Calu3 (cell line): ENCODE results near the gene PCNT. TPM values are rescaled to one million over a fixed set of nuclear protein-coding genes. Genes with fewer than 3 reads are reported as not detected.

Experiments used
- BruUV-seq: library from RNA; stranded (reverse); fragments of 400-500 nt; replicated peaks from 2 replicates; lab custom pipeline; 2021; lab: Mats Ljungman, UMichigan
- CTCF ChIA-PET: fragments of 300-600 bp; sonication (Branson Sonifier 250); formaldehyde crosslinking; loops from one replicate; lab custom pipeline; 2022; ENCODE audit warnings: antibody characterized with exemption; lab: Charles Lee
- DNase-seq: peaks from one replicate; pipeline ENCODE4 v3.0.0; 2022
- H3K27ac Mint-ChIP-seq: one replicate; pipeline ENCODE4 v1.8.0; 2022; ENCODE audit warnings: mixed read lengths; ENCODE audit not compliant: unreplicated experiment
- H3K27me3 Mint-ChIP-seq: one replicate; pipeline ENCODE4 v1.8.0; 2022; ENCODE audit warnings: mixed read lengths; ENCODE audit not compliant: unreplicated experiment
- H3K36me3 Mint-ChIP-seq: one replicate; pipeline ENCODE4 v1.8.0; 2022; ENCODE audit warnings: mild to moderate bottlenecking, moderate library complexity, mixed read lengths; ENCODE audit not compliant: insufficient read depth, unreplicated experiment
- H3K4me1 Mint-ChIP-seq: one replicate; pipeline ENCODE4 v1.8.0; 2022; ENCODE audit warnings: mild to moderate bottlenecking, low read depth, mixed read lengths; ENCODE audit not compliant: unreplicated experiment
- H3K4me3 Mint-ChIP-seq: one replicate; pipeline ENCODE4 v1.8.0; 2022; ENCODE audit warnings: mild to moderate bottlenecking, low read depth, moderate library complexity, mixed read lengths; ENCODE audit not compliant: unreplicated experiment
- H3K9me3 Mint-ChIP-seq: one replicate; pipeline ENCODE4 v1.8.0; 2022; ENCODE audit warnings: low read depth, mixed read lengths; ENCODE audit not compliant: unreplicated experiment
- intact Hi-C: fragments of 100-400 bp; cut with micrococcal nuclease; formaldehyde crosslinking; loops from one replicate; pipeline ENCODE4 v1.10.0; 2022; ENCODE audit not compliant: unreplicated experiment
- total RNA-seq: library from RNA; stranded (reverse); gene quantifications from 2 replicates; pipeline ENCODE4 v1.2.3, GENCODE V29; 2022
- TF ChIP-seq, protein P1 (sequence below): fragments of 200-600 bp; IDR thresholded peaks from one replicate; pipeline ENCODE4 v1.8.0; 2022; ENCODE audit warnings: antibody characterized with exemption; ENCODE audit not compliant: unreplicated experiment

PCNT gene
- total RNA-seq, 1 experiment from 2014 or later: 32.2 TPM

DNA sequence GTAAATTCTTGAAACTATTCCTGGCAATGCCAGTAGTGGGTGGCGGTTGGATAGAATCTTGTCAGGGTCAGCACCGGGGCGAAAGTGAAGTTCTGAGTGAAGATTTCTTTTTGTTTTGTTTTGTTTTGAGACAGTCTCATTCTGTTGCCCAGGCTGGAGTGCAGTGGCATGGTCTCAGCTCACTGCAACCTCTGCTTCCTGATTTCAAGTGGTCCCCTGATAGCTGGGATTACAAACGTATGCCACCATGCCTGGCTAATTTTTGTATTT is 33.3 kb downstream of the PCNT start:
- peaks cover 29% of the 10 kb centered on the region for H3K36me3 Mint-ChIP-seq
- no peak for DNase-seq
- H3K27ac Mint-ChIP-seq: no peak overlapping the region
- CTCF ChIA-PET: no interaction called here
- H3K4me1 Mint-ChIP-seq: no peaks in the 10 kb centered on the region
- H3K4me3 Mint-ChIP-seq: no peak overlapping the region
- intact Hi-C loops: no loop called here
- TF ChIP-seq, protein P1, sequence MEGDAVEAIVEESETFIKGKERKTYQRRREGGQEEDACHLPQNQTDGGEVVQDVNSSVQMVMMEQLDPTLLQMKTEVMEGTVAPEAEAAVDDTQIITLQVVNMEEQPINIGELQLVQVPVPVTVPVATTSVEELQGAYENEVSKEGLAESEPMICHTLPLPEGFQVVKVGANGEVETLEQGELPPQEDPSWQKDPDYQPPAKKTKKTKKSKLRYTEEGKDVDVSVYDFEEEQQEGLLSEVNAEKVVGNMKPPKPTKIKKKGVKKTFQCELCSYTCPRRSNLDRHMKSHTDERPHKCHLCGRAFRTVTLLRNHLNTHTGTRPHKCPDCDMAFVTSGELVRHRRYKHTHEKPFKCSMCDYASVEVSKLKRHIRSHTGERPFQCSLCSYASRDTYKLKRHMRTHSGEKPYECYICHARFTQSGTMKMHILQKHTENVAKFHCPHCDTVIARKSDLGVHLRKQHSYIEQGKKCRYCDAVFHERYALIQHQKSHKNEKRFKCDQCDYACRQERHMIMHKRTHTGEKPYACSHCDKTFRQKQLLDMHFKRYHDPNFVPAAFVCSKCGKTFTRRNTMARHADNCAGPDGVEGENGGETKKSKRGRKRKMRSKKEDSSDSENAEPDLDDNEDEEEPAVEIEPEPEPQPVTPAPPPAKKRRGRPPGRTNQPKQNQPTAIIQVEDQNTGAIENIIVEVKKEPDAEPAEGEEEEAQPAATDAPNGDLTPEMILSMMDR: no peak
- no peaks in the 10 kb centered on the region for H3K27me3 Mint-ChIP-seq
- no TSS peak for BruUV-seq
- H3K9me3 Mint-ChIP-seq: no peaks in the 10 kb centered on the region

DNA sequence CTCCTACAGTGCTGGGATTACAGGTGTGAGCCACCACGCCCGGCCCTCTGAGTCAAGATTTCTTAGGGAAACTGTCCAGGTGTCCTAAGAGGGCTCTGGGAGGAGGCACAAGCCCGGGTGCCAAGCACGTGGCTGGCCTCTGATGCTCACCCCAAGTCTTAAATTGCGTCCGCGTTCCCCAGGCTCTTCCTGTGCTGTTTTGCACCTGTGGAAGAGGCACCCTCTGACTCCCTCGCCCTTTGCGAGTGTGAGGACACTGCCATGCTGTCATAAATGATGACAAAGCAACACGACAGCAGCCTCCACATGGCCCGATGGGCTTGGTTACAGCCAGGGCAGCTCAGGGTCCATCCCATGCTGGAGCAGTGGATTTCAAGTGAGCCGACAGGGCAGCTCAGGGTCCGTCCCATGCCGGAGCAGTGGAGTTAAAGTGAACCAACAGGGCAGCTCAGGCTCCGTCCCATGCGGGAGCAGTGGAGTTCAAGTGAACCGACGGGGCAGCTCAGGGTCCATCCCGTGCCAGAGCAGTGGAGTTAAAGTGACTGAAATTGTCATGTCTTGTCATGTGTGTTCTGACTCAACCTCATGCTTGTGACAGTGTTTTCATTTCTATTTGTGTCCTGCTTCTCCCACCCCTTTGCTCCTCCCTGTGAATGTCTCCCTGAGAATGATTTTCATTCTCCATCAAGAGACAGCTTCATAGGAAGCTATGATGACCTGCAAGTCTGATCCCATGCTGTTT is 33.9 kb downstream of the PCNT start:
- H3K36me3 Mint-ChIP-seq: peaks cover 27% of the 10 kb centered on the region
- TF ChIP-seq, protein P1: no peak
- no TSS peak for BruUV-seq
- no peaks in the 10 kb centered on the region for H3K27me3 Mint-ChIP-seq
- DNase-seq: no peak
- intact Hi-C loops: no loop called here
- CTCF ChIA-PET: no interaction called here
- H3K4me3 Mint-ChIP-seq: no peak overlapping the region
- no peaks in the 10 kb centered on the region for H3K9me3 Mint-ChIP-seq
- no peak overlapping the region for H3K27ac Mint-ChIP-seq
- no peaks in the 10 kb centered on the region for H3K4me1 Mint-ChIP-seq

DNA sequence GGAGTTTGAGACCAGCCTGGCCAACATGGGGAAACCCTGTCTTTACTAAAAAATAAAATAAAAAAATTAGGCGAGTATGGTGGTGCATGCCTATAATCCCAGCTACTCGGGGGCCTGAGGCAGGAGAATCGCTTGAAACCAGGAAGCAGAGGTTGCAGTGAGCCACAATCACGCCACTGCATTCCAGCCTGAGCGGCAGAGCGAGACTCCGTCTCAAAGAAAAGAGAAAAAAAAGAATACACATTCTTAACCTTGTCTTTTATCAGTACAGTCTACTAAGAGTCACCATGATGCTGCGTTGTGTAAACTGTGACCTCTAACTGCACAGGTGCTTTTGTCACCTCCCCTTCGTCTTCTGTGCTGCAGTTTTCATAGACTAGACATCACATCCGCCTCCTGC is 37.2 kb downstream of the PCNT start:
- Mint-ChIP-seq H3K27ac (no peak overlapping the region), H3K36me3 (peaks cover 21% of the 10 kb centered on the region)

DNA sequence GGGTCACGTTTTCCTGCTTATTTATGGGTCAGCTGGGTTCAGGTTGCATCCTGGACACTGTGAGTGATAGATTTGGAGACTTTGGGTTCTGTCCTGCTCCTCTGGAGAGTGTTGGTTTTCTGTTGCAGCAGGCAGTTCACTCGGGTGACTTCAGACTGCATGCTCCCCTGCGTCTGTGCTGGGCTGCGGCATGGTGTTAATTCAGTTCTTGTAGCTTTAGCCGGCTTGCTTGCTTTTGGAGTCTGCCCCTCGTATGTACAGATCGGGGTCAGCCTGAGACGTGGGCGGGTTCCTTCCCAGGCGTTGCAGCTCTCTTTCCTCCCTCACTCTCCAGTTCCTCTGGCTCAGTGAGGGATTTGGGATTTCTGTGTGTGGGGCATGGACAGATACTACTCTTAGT is 38.0 kb downstream of the PCNT start:
- no TSS peak for BruUV-seq
- no peak overlapping the region for H3K27ac Mint-ChIP-seq
- H3K9me3 Mint-ChIP-seq: no peaks in the 10 kb centered on the region
- intact Hi-C loops: no loop called here
- no peaks in the 10 kb centered on the region for H3K4me1 Mint-ChIP-seq
- peaks cover 28% of the 10 kb centered on the region for H3K36me3 Mint-ChIP-seq
- CTCF ChIA-PET: no interaction called here
- H3K27me3 Mint-ChIP-seq: no peaks in the 10 kb centered on the region
- DNase-seq: no peak
- no peak overlapping the region for H3K4me3 Mint-ChIP-seq
- TF ChIP-seq, protein P1: no peak

More for the DNA sequence above, 37.2 kb downstream of the PCNT start:
- Mint-ChIP-seq H3K4me1 (no peaks in the 10 kb centered on the region), H3K4me3 (no peak overlapping the region), H3K27me3 (no peaks in the 10 kb centered on the region), H3K9me3 (no peaks in the 10 kb centered on the region)
- TF ChIP-seq, protein P1: no peak
- BruUV-seq: no TSS peak
- intact Hi-C loops: no loop called here
- CTCF ChIA-PET: no interaction called here
- no peak for DNase-seq
